Duodenal mucosa (tissue), 2 donors: ENCODE measurements around the gene ESR1.
"Not testable (repeated sequence)": the region's sequence is repeated elsewhere in the genome, so short reads cannot be mapped to it uniquely, and the experiment has no call there.

Experiments
- H3K27ac ChIP-seq: one replicate; pipeline ENCODE4 v1.7.0; 2013; ENCODE audit warnings: low read depth, low read length
- H3K27me3 ChIP-seq, 2 donors: one replicate each; pipeline ENCODE4 v1.7.0; 2013; ENCODE audit warnings: low read length in 2 of 2, control low read depth in 1 of 2; ENCODE audit not compliant: insufficient read depth in 2 of 2, control insufficient read depth in 1 of 2
- H3K36me3 ChIP-seq, 2 donors: one replicate each; pipeline ENCODE4 v1.7.0; 2013; ENCODE audit warnings: low read length in 2 of 2, control low read depth in 1 of 2; ENCODE audit not compliant: insufficient read depth in 2 of 2, control insufficient read depth in 1 of 2
- H3K4me1 ChIP-seq, 2 donors: one replicate each; pipeline ENCODE4 v1.7.0; 2013; ENCODE audit warnings: low read length in 2 of 2, control low read depth in 1 of 2; ENCODE audit not compliant: insufficient read depth in 2 of 2, control insufficient read depth in 1 of 2
- H3K4me3 ChIP-seq, 2 donors: one replicate each; pipeline ENCODE4 v1.7.0; 2013; ENCODE audit warnings: low read length in 2 of 2, low read depth in 1 of 2
- H3K9ac ChIP-seq, 2 donors: one replicate each; pipeline ENCODE4 v1.7.0; 2013; ENCODE audit warnings: low read length in 2 of 2, low read depth in 1 of 2
- H3K9me3 ChIP-seq, 2 donors: one replicate each; pipeline ENCODE4 v1.7.0; 2013; ENCODE audit warnings: low read length in 2 of 2, control low read depth in 1 of 2; ENCODE audit not compliant: control insufficient read depth in 1 of 2

The ESR1 gene

GRCh38 chr6:151858294-151858693 lies 50.8 kb downstream of the ESR1 start:
- Histone ChIP-seq H3K4me1 (no peaks in the 10 kb centered on the region), H3K4me3 (no peak overlapping the region), H3K9me3 (no peaks in the 10 kb centered on the region), H3K27ac (no peak overlapping the region), H3K9ac (no peak overlapping the region), H3K36me3 (no peaks in the 10 kb centered on the region), H3K27me3 (no peaks in the 10 kb centered on the region)

DNA sequence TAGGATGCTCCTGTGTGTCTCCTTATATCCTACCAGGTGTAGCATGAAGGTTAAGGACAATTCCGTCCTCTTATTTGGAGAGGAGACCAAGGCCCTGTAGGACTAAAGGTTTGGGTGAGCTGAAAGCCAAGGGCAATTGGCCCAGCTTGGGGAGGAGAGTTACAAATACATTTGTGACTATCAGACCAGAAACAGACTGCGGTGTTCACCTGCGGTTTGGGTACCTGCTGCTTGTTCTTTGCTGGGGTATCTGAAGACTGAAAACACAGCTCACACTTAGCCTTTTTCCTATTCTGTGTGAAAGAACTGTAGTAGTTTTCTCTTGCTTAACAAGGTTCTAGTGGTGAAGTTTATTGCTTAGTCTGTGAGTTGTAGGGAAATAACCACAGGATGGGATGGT lies 55.0 kb downstream of the ESR1 start:
- no peak overlapping the region for H3K9ac ChIP-seq
- H3K27ac ChIP-seq = no peak overlapping the region
- no peaks in the 10 kb centered on the region for H3K27me3 ChIP-seq
- no peaks in the 10 kb centered on the region for H3K36me3 ChIP-seq
- no peaks in the 10 kb centered on the region for H3K9me3 ChIP-seq
- no peak overlapping the region for H3K4me3 ChIP-seq
- no peaks in the 10 kb centered on the region for H3K4me1 ChIP-seq

- H3K36me3 ChIP-seq, H3K4me3 ChIP-seq, H3K27me3 ChIP-seq, H3K9me3 ChIP-seq, H3K4me1 ChIP-seq, H3K27ac ChIP-seq, H3K9ac ChIP-seq: not testable (repeated sequence)
Measured at GRCh38 chr6:151867361-151867869, 59.9 kb downstream of the ESR1 start.

DNA sequence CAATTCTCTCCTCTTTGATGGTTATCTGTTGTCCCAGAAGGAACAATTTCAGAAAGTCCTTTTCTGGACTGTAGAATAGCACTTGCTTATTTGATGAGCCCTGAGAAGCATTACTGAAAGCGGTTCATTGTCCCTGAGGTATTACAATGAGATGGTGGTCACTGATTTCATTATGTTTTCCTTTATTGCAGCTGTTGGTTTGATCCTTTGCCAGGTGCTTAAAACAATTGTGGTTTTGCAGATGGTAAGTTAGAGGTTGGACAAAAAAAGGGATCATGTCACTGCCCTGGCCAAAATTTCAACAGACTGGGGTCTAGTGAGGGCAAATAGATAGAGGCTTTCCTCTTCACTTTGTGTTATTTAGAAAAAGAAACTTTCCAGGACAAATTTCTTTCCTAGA lies 61.9 kb downstream of the ESR1 start:
- Histone ChIP-seq H3K9me3 (no peaks in the 10 kb centered on the region), H3K27ac (no peak overlapping the region), H3K36me3 (no peaks in the 10 kb centered on the region), H3K27me3 (no peaks in the 10 kb centered on the region), H3K4me1 (no peaks in the 10 kb centered on the region), H3K4me3 (no peak overlapping the region), H3K9ac (no peak overlapping the region)

DNA sequence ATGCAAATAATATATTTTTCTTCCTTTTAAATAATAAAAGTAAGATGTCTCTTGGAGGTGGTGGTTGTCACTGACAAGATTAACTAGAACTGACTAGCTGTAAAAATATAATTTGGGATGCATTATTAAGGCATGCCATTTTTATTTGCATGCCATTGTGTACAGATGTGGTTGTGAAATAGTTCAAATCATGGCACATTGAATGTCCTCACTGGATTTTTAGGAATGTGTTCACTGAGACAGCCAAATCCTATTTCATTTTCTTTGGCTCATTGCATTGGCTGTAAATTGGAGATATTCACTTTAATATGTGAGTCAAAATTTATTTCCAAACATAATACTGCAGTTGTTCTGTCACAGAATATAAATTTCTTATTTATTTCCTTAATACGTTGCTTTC lies 62.3 kb downstream of the ESR1 start:
- Histone ChIP-seq H3K27me3 (no peaks in the 10 kb centered on the region), H3K9ac (no peak overlapping the region), H3K27ac (no peak overlapping the region), H3K36me3 (no peaks in the 10 kb centered on the region), H3K4me1 (no peaks in the 10 kb centered on the region), H3K4me3 (no peak overlapping the region), H3K9me3 (no peaks in the 10 kb centered on the region)

- no peaks in the 10 kb centered on the region for H3K4me1 ChIP-seq
- no peaks in the 10 kb centered on the region for H3K27me3 ChIP-seq
- no peak overlapping the region for H3K4me3 ChIP-seq
- no peak overlapping the region for H3K9ac ChIP-seq
- no peaks in the 10 kb centered on the region for H3K36me3 ChIP-seq
- no peaks in the 10 kb centered on the region for H3K9me3 ChIP-seq
- H3K27ac ChIP-seq = no peak overlapping the region
Measured at GRCh38 chr6:151870375-151870774, 62.9 kb downstream of the ESR1 start.

GRCh38 chr6:151875524-151875923 lies 68.0 kb downstream of the ESR1 start:
- Histone ChIP-seq H3K4me3 (no peak overlapping the region), H3K27ac (no peak overlapping the region), H3K9ac (no peak overlapping the region), H3K4me1 (no peaks in the 10 kb centered on the region), H3K27me3 (no peaks in the 10 kb centered on the region), H3K36me3 (no peaks in the 10 kb centered on the region), H3K9me3 (no peaks in the 10 kb centered on the region)

DNA sequence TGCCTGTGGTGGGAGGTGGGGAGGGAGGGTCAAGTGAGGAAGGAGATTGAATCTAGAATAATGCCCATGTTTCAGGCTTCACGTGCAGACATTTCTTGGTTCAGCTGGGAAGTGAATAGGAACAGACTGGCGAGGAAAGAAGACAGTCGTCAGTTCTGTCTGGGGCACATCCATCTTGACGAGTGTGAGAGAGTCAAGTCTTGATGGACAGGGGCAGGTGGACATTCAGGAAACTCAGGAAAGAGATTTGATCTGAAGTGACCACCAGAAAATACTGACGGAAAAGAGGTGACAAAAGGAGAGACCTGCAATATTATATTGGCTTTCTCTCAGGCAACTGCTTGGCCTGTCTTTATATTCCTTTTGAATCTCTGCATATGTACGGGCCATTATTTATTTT lies 68.6 kb downstream of the ESR1 start:
- no peak overlapping the region for H3K27ac ChIP-seq
- no peak overlapping the region for H3K4me3 ChIP-seq

DNA sequence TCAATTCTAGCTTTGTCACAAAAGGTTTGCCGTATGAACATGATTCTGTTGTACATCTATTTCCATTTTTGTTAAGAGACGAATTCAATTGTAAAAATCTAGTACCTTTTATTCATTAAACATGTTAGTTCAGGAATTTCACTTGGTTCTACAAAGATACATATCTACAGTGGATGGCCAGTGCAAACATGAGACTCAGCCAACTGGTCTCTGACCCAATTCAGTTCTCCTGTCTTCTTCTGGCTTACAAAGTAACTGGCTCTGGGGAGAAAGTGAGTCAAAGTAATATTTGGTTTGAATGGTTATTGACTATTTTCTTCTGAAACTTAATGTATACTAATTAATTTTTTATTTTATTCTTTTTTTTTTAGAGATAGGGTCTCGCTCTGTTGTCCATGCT lies 70.0 kb downstream of the ESR1 start:
- Histone ChIP-seq H3K9me3 (no peaks in the 10 kb centered on the region), H3K9ac (no peak overlapping the region), H3K4me3 (no peak overlapping the region), H3K4me1 (no peaks in the 10 kb centered on the region), H3K27ac (no peak overlapping the region), H3K27me3 (no peaks in the 10 kb centered on the region), H3K36me3 (no peaks in the 10 kb centered on the region)

More for the DNA sequence above, 68.6 kb downstream of the ESR1 start:
- no peak overlapping the region for H3K9ac ChIP-seq
- H3K9me3 ChIP-seq = no peaks in the 10 kb centered on the region
- no peaks in the 10 kb centered on the region for H3K27me3 ChIP-seq
- no peaks in the 10 kb centered on the region for H3K4me1 ChIP-seq
- no peaks in the 10 kb centered on the region for H3K36me3 ChIP-seq

- Histone ChIP-seq H3K4me1 (no peaks in the 10 kb centered on the region), H3K36me3 (no peaks in the 10 kb centered on the region), H3K27ac (no peak overlapping the region), H3K4me3 (no peak overlapping the region), H3K9ac (no peak overlapping the region), H3K27me3 (no peaks in the 10 kb centered on the region), H3K9me3 (no peaks in the 10 kb centered on the region)
Measured at GRCh38 chr6:151881231-151881630, 73.7 kb downstream of the ESR1 start.

DNA sequence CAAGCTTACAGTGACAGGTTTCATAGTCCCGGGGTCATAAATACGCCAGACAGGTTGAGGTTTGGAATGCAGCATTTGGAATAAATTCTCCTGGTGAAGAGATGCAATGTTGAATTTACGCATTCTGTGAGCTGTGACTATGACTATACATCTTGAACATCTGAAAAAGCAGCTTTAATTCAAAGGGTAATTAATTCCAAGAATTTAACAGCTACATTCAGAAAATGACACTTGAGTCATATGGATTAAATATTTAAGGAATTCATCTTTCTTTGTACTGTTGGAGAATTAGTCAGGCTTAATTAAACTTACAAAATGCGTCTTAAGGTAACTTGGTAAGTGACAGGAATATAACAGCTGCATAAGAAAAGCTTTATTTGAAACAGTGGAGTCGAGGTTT lies 74.7 kb downstream of the ESR1 start:
- no peak overlapping the region for H3K9ac ChIP-seq
- no peak overlapping the region for H3K4me3 ChIP-seq
- no peaks in the 10 kb centered on the region for H3K9me3 ChIP-seq
- H3K27ac ChIP-seq = no peak overlapping the region
- H3K36me3 ChIP-seq = no peaks in the 10 kb centered on the region
- no peaks in the 10 kb centered on the region for H3K4me1 ChIP-seq
- no peaks in the 10 kb centered on the region for H3K27me3 ChIP-seq
